HG03439 (cell line): Measurements from ENCODE around the gene HS3ST5.
"Not testable (repeated sequence)": the region's sequence is repeated elsewhere in the genome, so short reads cannot be mapped to it uniquely, and the experiment has no call there.

ENCODE experiments used
- ATAC-seq: cut with Tn5 transposase; IDR thresholded peaks from one replicate; pipeline ENCODE4 v1.9.1; 2021; ENCODE audit warnings: mild to moderate bottlenecking, moderate library complexity; ENCODE audit not compliant: unreplicated experiment

The HS3ST5 gene

DNA sequence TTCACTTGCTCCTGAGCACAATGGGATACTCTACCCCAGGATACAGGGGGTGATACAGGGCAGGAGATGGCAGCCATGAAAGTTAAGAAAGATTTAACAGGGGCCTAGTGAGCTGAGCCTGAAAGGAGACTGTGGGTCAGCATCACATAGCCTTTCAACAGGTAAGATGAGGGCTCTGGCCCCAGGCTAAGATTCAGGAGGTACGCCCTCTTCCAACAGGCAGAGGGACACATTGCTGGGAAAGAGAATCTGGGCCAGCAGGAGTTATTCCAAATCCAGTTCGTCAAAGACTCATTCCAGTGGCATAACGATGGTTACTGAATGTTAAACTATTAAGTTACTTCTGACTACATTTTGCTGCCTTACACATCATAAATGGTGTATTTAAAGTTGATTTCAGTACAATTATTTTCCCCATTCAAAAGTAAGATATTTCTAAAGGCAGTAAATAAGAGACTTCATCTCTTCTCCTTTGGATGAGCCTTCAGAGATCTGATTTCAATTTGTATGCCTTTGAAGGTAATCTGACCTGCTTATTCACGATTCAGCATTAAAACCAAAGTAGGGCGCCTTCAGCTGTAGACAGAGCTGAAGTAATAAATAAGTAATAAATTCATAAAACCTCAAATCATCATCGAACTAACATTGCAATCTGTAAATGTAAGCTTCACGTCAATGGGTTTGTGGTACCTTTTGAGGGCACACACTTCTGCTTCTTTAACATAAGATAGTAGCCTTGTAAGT is 62.4 kb downstream of the HS3ST5 start:
- no peak for ATAC-seq

DNA sequence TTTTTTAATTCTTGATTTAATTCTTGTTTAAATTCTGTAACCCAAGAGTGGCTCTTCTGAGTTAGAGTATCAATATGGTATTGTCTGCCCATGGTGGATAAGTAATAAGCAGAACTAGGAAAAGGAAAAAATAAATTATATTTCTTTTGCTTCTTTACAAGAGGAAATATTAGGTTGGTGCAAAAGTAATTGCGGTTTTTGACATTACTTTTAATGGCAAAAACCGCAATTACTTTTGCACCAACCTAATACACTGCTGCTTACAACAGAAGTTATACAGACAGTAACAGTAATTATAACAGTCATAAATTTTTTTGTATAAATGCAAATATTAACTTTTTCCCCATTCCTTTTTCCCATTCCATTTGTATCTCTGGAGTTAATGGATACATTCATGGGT is 65.6 kb downstream of the HS3ST5 start:
- no peak for ATAC-seq

DNA sequence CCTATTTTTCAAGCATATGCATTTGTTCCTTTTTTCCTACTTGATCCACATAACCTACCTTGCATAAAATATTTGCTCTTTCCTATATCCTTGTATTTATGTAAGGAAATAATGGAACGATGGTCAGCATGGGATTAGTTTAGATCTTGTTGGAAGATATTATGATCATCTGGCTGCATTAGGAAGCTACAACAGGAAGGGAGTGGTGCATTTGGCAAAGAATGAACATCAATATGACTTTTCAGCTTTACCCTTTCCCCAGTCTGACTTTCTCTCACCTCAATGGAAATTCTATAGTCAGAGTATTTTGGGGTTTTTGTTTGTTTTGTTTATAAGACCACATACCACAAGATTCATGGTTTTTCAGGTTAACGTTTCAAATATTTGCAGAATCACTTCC is 66.0 kb downstream of the HS3ST5 start:
- no peak for ATAC-seq

DNA sequence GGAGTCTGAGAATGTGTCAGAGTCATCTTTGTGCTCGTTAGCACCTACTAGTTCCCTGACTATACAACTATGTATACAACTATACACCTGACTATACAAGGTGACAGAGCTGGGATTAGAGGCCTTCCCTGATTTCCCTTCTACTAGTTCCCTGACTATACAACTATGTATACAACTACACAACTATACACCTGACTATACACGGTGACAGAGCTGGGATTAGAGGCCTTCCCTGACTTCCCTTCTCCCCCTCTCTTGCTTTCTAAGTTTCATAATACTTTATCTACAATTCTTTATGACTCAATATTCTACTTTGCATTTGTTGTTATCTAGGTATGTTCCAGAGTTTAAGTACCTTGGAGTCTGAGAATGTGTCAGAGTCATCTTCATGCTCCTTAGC is 68.0 kb downstream of the HS3ST5 start:
- ATAC-seq = no peak

DNA sequence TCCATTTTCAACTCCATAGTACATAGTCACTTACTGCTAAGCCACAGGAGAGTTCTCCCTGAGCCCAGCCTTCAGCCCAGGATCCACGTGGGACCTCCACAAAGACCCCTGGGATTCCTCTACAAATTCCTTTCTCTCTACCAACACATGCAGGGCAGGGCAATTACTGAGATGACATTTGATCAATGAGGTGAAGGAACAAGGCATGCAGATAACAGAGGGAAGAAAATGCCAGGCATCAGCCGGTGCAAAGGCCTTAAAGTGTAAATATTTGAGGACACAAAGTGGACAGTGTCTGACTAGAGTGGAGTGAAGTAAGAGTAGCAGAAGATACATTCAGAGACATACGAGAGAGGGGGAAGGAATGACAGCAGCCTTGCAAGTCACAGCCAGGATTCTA is 70.2 kb downstream of the HS3ST5 start:
- no peak for ATAC-seq

DNA sequence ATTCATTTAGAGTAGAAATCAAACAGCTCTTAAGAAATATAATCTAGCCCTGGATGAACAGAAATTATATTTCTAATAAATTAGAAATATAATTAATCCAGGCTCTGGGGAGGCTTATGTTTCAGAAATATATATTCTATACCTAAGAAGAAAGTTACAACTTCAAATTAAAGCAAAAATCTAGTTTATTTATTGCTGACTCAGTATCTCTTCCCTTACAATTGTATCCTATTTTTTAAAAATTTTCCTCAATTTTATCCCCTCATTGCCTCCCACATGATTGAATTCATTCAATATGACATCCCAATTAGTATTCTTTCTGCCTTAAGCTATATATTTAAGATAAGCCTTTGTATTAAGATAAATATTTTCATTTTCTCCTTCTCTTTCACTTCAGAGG is 71.4 kb downstream of the HS3ST5 start:
- no peak for ATAC-seq

DNA sequence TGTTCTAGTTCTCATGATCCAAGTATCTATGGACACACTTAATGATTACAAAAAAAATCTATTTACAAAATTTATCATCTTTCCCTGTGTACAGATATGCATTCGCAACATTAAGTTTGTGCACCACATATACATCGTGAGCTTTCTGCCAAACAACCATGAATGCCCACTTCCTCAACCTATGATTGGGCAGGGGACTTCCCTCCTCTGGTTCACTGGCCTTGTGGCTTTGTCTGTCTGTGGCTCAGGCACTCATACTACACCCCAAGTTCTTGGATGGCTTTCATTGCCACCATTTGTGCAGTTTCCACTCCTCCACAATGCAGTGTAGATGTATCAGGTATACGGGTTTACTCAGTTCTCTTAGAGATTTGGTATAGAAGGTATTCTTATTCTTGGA is 74.9 kb downstream of the HS3ST5 start:
- no peak for ATAC-seq

DNA sequence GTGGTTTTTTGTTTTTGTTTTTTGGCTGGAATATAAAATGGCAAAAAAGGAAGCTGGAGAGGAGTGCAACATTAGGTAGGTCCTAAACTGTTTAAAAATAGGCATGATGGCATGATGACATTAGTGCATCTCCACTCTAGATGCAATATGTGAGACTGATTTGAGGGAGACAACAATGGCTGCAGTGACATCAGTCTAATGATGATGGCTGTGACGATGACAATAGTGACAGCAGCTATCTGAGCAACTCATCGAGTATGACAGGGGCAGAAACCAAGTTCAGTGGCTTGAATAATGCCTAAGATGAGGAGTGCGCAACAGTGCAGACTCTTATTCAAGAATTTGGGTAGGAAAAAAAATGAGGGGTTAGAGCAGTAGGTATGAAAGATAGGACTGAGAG is 82.0 kb downstream of the HS3ST5 start:
- no peak for ATAC-seq

DNA sequence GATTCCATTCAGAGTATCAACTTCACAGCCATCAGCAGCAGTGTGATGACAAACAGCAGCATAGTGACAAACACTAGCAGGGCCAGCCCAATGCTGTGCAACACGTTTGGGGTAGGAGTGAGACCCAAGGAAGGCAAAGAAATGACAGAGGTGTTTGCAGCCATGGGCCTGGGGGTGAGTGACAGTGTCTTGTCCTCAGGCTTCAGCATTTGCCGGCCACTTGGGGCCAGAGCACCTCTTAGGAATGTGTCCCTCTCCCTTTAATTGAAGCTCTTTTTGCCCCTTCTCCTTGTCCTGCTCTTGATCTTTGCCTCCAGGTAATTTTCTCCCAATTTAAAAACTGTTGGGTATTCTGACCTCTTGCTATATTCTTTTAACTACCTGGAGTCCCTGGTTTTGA is 84.4 kb downstream of the HS3ST5 start:
- ATAC-seq = no peak

DNA sequence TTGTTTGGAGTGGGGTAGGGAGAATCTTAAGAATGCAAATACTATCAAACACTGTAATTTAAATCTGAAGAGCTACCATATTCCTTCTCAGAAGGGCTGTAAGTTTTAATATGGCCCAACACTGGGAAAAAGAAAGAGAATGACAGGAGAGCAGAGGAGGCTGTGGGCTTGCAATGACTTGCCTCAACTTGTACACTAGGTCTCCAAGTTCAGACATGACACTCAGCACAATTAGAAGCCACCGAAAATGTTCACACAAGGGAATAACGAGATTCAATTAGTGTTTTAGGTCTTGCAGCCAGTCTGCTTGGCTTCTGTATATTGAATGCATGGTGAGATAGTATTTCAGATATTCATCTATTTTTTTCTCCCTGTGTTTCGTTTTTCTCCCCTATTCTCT is 89.4 kb downstream of the HS3ST5 start:
- no peak for ATAC-seq

DNA sequence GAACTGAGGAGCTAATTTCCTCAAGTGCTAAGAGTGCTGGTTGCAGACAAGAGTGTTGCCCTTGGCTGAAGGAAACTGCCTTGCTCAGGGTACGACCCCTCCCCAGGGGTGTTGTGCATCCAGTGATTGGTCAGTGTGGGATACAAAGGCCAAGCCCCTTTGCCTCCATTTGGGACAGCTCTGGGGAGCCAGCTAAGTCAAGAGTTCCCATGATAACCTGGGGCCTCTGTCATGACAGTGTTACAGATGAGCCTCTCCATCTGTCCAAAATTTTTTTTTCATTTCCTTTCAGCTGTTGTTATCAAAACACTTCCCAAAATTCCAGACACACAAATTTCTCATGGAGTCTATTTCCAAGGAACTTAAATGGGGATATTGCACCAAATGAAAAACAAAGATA is 93.3 kb downstream of the HS3ST5 start:
- no peak for ATAC-seq

DNA sequence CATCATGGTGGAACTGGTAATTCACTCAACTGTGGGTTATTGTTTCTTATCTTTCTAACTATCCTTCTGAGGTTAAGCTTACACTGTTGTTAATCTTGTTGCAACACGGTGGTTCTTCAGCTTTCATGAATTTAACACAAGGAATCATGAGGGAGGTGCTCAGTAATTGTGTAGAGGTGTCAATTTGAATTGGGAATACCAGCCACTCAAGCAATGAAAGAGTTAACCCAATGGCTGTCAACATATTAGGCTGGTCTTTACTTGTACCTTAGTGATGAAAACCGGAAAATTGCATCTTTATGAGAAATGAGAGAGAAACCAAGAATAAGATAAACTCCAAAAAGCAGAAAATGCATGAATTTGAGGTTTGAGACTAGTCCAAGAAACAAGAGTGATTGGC is 95.7 kb downstream of the HS3ST5 start:
- no peak for ATAC-seq

DNA sequence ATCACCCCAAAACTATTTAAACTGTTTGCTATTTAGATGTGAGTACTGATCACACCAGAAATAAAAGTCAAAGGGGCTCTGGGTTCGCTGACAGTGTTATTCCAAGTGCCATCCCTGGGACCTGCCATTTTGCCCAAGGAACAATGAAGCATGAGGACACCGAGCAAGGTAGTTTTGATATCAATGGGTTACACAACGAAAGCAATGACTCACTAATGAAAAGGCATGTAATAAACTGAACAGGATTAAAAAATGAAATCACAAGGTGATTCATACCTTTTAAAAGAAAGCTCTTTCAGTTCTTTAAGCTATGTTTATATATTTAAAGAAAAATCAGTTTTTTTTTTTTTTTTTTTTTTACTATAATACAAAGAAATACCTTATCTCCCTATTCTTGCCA is 102.0 kb downstream of the HS3ST5 start:
- no peak for ATAC-seq

DNA sequence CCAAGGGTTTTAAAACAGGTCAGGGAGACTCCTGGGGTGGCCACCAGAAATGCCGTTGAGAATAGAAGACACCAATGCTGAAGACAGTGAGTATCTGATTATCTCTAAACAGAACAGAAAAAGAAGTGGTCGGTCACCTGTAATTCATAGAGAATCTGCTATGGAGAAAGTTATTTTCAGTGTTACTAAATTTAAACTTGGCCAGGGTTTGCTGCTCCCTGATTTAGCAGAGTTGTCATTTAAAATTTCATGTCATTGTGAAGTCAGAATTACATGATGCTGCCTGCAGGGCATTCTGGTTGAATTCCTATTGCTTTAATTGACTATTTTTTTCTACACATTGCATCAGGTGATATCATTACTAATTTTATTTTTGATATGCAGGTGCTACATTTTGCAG is 114.1 kb downstream of the HS3ST5 start:
- ATAC-seq = no peak

DNA sequence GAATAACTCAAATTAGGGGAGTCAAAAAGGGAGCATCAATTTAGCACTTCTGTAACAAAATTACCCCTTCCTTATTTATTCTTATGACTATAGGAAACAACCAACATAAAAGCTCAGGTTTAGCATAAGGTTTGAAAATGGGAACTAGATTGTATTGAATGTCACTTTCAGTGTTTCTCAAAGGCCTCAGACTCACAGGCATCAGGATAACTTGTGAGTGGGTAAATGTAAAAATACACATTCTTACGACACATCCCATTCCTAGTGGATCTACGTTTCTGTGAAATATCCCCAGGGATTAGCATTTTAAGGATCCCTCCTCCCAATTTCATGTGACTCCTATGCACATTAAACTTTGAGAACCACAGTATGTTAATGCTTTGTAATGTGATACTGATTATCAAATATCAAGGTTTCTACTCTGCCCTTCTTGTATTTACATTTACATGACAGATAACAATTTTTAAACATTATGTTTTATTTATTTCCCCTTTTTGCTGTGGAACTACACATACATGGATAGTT is 114.8 kb downstream of the HS3ST5 start:
- ATAC-seq = no peak

DNA sequence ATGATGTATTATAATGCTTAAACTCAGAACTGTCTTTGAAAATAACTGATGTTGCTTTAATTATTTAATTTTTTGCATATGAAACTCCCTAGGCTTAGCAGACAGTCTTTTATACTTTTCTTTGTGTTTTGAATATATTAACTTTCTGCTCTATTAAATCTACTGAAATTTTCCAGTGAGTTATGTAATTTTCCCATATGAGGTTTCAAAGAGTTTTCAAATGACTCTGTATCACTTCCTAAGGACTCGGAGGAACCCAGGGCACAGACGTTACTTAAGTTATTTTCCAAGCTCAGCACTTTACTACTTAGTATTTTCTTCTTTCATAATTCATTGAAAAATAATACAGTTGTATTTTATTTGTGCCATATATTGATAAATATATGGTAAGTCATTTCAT is 122.6 kb downstream of the HS3ST5 start:
- no peak for ATAC-seq

DNA sequence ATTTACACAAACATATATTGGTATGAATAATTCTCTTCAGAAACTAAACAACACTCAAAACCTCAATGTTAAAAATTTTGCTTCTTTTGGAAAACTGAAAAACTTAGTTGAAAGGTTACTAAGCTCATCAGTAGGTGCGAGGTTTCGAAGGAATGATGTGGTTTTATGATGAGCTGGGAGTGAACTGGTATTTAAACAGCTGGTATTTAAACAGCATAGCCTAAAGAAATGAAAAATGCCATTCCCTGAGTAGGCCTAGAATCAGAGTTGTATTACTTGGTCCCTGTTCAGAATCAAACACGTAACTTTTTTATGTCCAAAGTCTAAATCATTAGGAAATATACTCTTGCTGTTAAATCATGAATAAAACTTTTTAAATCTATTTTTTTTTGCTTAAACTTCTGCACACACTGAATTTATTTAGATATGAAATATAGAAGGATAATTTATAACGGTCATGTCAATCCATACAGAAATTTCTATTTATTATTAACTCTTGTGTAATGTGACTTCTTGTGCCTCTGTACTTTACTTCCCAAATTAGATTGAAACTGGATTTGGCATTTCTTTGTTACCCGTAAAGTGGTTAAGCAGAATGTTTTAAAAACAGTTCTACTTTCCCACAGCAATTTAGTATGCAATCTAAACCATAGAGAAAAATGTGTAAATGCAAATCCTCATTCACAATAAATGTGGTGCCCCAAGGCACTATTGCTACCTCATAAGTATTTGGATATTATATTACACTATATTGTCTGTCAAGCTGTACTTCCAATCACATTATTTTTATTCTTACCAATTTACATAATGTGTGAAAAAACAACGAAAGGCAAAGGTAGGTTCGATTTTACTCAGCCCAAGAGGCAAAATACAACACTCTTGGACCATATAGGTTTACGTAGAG is 124.1 kb downstream of the HS3ST5 start:
- ATAC-seq = no peak

DNA sequence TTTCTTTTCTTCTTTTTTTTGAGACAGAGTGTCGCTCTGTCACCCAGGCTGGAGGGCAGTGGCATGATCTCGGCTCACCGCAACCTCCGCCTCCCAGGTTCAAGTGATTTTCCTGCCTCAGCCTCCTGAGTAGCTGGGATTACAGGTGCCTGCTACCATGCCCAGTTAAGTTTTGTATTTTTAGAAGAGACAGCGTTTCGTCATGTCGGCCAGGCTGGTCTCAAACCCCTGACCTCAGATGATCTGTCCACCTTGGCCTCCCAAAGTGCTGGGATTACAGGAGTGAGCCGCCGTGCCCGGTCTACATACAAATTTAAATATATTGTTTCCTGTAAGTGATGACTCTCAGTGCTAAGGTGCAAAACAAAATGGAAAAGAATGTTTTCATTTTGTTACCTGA is 124.8 kb downstream of the HS3ST5 start:
- not testable (repeated sequence) for ATAC-seq

DNA sequence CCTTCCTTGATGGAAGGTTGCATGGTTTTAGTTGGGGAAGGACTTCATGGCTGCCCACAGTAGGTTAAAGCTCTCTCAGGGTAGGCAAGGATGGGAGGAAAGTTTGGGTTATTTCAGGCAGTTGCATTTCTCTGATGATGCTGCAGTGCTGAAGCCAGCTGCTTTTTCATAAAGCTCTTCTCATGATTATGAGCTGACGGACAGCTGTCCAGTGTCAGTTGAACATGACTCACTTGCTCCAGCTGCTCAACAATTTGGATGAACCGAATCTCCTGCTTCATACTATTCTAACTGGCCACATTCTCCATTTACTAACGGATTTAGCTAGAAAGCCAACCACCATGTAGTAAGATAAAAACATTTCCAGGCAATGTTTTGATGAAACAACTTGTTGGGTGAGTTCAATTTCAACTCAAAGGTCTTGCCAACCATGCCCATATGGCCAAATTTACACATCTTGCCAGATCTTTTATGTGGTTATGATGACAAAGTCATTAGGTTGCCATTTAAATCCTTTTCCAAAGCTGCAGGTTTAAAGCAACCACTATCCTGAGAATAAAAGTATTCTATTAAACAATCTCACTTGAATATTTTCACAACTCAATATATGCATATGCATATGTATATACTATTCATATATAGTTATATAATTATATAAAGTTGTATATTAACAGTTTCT is 125.9 kb downstream of the HS3ST5 start:
- no peak for ATAC-seq

DNA sequence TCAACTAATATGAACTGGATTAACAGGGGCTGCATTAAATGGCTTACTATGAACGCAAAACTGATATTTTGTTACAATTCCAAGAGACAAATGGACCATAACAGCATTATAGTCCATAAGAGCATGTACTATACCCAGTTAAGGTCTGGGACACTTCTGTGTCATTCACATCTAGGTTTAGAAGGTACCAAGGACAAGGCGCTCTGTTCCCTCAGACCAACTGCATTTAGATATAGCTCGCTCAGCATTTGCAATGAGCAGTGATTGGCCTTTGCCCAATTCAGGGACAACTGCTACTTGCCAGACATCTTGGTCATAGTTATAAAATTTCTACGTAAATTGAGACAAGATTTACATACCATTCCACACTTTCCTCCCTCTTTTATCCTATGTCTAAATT is 132.4 kb downstream of the HS3ST5 start:
- ATAC-seq = no peak

DNA sequence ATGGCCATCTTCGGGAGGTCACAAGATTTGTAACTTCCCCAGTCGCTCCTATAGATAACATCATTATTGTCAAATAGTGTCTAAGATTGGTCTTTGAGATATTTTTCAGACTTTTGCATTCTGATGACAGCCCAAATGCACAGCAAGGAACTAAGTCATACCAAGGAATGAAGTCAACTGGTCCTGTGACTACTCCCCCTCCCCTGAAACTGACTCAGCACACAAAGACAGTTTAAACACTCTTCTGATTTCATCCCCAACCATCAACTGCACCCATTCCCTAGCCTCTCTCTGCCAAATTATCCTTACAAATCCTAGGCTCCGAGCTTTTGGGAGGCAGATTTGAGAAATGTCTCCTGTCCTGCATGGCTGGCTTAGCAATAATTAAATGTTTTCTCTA is 139.4 kb downstream of the HS3ST5 start:
- ATAC-seq = no peak

DNA sequence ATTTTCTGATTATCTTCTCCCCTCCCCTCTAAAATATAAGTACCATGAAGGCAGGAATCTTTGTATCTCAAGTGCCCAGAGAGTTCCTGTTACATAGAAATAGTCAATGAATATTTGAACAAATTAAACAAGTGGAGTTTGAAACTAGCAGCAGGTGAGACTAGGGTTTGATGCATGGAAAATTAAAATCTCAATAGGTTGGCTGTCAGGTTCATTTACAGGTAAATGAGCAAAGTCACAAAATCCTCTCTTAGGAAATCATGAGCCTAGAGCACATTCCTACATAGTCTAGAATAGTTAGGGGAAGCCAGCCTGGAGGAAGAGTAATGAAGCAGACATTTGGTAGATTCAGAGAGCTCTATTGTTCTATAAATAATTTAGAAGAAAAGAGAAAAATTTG is 140.4 kb downstream of the HS3ST5 start:
- ATAC-seq = no peak
